Measurements from ENCODE around the gene SIAH2.

SIAH2 gene

DNA sequence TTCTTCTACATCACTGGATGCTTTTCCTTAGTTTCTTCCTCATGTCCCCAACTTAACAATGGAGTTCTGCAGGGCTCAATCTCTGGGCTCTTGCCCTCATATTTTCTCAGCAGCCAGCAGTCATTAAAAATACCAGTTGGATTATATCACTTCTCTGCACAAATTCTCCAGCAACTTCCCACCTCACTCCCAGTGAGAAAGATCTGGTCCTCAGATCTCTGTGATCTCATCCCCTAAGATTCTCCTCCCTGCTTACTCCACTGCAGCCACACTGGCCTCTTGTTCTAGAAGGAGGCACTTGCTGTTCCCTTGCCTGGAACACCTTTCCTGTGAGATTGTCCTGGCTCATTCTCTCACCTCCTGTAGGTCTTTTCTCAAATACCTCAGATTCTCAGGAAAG lies 65.3 kb downstream of the SIAH2 start:
- in situ Hi-C loops (cut with HindIII; ENCODE audit: low pct_ligation_motif_present, low sequenced_read_pairs), result no loop called here
- H3K4me3 ChIP-seq (ENCODE audit: low read depth, low read length), result no peak overlapping the region
- DNase-seq, result peak; percentile 20
- no peaks in the 10 kb centered on the region for H3K36me3 ChIP-seq (replicated peaks)
- no peaks in the 10 kb centered on the region for H3K27me3 ChIP-seq (replicated peaks)
- H3K27ac ChIP-seq, result no peak overlapping the region
- TF ChIP-seq, protein P1, sequence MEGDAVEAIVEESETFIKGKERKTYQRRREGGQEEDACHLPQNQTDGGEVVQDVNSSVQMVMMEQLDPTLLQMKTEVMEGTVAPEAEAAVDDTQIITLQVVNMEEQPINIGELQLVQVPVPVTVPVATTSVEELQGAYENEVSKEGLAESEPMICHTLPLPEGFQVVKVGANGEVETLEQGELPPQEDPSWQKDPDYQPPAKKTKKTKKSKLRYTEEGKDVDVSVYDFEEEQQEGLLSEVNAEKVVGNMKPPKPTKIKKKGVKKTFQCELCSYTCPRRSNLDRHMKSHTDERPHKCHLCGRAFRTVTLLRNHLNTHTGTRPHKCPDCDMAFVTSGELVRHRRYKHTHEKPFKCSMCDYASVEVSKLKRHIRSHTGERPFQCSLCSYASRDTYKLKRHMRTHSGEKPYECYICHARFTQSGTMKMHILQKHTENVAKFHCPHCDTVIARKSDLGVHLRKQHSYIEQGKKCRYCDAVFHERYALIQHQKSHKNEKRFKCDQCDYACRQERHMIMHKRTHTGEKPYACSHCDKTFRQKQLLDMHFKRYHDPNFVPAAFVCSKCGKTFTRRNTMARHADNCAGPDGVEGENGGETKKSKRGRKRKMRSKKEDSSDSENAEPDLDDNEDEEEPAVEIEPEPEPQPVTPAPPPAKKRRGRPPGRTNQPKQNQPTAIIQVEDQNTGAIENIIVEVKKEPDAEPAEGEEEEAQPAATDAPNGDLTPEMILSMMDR (IDR thresholded peaks at IDR 0.05; ENCODE audit: low read depth, low read length, missing control alignments), result no peak

DNA sequence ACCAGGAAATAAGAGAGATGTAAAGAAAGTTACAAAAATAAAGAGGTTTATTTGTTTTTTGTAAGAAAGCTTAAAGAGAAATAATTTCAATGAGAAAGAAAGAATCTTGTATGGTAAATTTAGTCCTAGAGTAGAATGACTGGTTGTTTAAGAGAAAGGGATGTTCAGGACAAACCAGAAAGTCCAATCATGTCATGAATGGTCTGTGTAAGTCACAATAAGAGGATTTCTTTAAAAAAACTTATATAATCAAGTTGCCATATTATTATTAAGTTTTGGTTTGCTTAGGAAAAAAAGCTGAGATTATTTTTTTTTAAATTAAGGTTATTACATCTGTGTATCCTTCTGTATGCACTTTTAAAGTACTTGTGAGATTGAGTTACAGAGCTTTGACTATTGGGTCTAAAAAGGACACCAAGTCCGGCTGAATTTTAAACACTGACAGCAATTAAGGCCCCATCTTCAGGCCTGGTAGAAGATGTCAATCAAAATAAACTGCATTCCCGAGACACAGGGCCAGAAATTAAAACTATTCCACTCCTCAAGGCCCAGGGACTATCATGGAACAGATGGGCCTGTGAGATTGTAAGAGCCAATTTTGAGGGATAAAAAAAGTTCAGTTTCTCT lies 71.4 kb downstream of the SIAH2 start:
- TF ChIP-seq, protein P1 (IDR thresholded peaks at IDR 0.05; ENCODE audit: low read depth, low read length, missing control alignments), result no peak
- DNase-seq, result no peak
- in situ Hi-C loops (cut with HindIII; ENCODE audit: low pct_ligation_motif_present, low sequenced_read_pairs), result no loop called here
- Histone ChIP-seq H3K4me3 (ENCODE audit: low read depth, low read length) (no peak overlapping the region), H3K27me3 (replicated peaks) (no peaks in the 10 kb centered on the region), H3K27ac (no peak overlapping the region), H3K36me3 (replicated peaks) (no peaks in the 10 kb centered on the region)

All from brain microvascular endothelial cell (primary cell).